HG03469 (cell line): Measurements from ENCODE around the gene CACNA2D2.

Experiments
- ATAC-seq: cut with Tn5 transposase; IDR thresholded peaks from one replicate; pipeline ENCODE4 v1.9.1; 2021; ENCODE audit warnings: mild to moderate bottlenecking, moderate library complexity, moderate number of reproducible peaks; ENCODE audit not compliant: unreplicated experiment

CACNA2D2 gene

DNA sequence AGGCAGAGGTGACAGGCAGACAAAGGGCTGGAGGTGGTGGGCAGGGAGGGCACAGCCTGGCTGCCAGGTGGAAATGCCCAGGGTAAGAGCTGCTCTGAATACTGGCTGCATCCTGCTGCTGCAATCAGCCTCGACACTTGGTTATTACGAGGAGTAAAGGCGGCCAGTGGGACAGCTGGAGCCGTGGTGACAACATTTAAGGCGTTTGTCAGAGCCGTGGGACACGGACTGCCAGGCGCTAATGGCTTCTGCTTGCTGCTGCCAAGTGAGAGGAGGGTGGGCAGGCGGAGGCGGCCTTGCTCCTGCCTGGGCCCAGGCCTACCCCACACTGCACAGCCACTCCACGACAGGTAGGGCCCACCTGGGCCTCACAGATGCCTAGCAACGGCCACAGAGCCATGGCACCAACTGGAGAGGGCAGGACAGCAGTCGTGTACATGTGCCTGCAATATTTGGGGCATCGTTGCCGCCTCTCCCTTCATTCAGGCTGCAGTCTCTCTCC is 94.9 kb downstream of the CACNA2D2 start:
- no peak for ATAC-seq

DNA sequence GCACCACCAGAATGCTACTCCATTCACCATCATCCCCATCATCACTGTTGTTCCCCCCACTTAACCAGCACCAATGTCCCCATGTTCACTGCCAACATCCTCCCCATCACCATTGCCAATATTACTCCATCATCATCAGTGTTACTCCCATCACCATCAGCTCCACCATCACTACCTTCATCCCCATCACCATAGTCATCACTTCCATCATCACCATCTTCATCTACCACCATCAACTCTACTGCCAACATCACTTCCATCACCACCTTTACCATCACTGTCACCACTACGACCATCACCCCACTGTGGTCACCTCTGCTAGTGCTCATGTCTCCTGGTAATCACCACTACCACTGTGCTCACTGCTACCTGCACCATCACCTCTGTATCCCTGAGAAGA is 96.9 kb downstream of the CACNA2D2 start:
- no peak for ATAC-seq

DNA sequence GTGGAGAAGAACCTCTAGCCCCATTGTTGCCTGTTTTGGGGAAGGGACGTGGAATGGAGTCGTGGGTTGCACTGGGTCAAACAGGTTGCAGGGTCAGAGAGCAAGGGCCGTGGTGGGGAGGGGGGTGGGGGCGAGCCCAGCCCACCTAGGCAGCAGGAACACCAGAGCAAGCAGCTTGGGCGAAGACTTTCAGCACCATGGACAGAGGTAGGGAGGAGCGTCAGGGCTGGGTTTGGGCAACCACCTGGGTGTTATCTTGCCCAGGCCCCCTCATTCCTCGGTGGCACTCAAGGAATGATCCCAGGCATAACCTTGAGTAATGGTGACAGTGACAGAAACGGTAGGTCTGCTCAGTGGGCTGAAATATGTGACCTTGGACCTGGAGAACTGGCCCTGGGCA is 98.2 kb downstream of the CACNA2D2 start:
- ATAC-seq: no peak

DNA sequence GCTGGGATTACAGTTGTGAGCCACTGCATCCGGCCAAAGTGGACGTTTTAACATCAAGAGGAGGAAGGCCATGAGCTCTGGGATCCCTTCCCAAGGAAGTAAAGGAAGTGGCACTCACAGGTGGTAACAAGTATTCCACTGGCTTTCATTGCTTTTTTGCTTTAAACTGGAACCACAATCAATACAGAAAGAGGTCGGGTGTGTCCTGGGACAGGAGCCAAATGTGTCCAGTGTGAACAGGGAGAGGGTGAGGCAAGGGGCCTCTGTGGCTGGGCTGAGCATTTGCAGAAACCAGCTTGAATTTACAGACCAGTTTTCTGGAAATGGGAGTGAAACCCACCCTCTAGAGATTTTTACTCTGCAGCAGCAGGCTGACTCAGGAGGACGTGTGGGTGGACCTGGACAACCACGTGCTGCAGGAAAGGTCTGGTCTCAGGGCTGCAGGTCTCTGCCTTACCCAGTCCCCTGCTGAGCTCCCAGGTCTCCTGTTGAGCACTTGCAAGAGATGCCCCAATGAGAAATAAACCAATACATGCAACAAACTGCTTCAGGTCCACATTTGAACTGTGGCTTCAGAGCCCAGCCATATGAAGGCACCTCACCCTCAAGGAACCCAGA is 101.3 kb downstream of the CACNA2D2 start:
- no peak for ATAC-seq

DNA sequence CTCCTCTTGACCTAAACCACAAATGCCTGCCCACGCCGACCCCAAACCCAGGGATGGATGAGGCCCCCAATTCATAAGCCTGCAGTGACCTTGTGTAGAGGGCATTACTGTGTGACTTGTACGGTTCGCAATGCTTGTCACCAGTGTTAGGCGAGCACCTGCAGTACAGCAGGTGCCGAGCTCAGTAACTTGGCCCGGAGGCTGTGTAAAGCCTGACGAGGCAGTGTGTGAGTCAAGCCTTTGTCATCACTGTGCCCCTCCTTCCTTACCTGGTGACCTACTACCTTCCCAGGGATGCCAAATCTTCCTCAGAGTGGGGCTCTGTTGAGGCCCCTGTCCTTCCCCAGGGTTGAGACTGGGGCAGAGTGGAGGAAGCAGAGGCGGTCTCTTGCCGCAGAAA is 106.9 kb downstream of the CACNA2D2 start:
- no peak for ATAC-seq

DNA sequence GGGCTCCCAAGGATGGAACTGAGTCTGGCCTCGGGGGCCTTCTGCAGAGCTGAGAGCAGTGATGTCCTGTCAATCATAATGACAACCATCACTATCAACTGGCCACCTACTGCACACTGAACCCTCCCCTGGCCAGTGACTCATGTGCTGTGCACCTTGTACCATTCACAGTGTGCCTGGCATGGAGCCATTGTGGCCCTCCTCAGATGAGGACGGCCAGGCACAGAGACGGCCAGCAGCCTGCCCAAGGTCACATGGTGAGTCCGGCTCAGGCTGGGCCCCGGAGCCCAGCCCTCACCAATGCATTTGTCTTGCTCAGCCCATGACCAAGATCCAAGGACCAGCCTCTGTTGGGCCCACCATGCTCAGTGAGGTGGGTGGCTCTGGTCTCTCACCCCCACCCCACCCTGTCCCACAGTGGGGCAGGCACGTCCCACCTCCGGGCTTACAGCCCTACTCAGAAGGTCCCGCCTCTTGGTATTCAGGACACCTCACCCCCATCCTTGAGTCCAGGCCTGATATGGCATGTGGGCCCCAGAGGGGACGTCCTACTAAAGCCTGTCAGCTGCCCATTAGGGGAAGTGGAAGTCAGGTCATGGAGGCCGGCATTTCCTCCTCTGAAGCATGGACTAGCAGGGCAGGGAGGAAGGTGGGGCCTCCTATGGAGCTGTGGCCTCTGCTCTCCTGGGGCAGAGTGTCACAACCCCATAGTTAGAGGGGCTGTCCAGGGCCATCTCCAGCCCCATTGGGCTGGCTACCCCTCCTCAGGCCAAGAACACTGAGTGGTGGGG is 108.2 kb downstream of the CACNA2D2 start:
- no peak for ATAC-seq

DNA sequence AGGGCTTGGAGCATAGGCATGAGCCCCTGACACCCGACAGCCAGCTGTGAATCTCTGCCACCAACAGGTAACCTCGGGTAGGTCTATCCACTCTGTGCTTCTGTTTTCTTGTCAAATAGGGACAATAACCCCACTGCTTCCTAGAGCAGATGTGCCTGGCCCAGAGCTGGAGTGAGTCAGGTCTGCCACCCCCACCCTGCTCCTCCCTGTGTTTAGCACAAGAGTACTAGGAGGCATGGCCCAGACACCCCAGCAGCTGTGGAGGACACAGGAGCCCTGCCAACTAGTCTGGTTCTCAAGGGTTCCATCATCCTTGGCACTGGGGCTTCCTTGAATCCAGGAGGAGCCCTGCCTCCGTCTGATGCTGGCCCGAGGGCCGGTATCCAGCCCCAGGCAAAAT is 110.4 kb downstream of the CACNA2D2 start:
- ATAC-seq: no peak

DNA sequence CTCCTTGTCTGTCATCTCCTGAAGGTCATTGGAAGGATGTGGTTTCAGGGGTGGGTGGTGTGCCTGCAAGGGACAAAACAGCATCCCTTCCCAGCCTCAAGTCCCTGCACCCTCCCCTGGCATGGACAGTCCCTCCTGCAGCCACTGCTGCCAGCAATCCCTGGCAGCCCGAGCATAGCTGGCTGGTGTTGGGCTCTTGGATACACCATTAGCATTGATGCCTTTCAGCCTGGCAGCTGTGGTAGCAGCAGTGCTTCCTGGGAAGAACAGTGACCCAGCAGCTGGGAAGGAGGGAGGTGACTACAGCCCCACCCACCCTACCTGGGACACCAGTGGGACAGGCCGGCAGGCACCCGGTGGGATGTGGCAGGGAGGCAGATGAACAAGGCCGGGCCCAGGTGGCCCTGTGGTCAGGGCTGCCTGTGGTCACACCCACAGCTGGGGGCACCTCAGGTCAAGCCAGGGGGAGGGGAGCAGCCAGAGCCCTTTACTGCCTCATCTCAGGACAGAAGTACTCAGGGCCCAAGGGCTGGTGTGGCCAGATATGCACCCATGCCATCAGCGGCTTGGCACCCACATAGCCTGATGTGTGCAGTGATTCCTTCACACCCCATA is 111.2 kb downstream of the CACNA2D2 start:
- no peak for ATAC-seq

DNA sequence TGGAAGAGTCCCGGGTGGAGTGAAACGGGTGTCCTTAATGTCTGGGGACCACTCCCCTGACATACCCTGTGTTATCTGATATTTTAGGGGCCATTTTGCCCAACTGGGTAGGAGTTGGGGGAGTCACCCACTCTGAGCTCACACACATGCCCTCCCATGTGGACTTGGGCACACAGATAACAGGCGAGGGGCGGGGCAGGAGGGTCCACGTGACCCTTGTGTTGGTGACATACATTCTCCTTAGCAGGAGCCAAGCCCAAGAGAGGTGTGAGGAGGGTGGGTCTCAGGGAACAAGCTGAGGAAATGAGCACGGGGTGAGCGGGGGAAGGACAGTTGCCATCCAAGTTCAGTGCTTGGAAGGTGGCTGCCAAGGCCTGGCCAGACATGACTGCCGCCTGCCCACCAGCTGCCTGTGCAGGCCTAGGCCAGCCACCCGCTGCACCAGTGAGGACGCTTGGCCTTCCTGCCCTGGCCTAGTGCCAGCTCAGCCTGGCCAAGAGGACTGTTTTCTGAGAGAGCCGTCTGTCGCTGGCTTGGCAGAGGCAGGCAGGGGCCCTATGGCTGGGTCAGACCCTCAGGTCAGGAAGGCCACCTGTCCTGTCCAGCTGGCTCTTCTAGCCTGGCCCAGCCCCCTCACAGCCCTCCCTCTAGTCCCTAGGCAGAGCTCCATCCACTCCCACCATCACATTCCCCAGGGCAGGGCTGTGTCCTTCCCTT is 112.8 kb downstream of the CACNA2D2 start:
- ATAC-seq: no peak

DNA sequence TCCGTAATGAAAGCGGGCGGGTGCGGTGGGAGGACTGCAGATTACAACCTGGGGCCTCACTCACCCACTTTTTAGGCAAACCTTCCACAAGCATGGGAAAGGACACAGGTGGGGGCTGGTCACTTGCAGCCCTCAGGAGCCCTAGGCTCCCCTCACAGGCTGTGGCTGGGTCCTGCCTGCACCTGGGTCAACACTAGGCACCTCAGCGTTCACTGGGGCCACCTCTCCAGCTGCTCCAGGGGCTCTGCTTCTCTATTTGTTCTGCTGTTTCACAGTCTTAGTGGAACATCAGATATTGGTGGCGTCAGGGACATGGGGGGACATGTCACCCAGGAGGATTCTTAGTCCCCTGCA is 114.0 kb downstream of the CACNA2D2 start:
- no peak for ATAC-seq

DNA sequence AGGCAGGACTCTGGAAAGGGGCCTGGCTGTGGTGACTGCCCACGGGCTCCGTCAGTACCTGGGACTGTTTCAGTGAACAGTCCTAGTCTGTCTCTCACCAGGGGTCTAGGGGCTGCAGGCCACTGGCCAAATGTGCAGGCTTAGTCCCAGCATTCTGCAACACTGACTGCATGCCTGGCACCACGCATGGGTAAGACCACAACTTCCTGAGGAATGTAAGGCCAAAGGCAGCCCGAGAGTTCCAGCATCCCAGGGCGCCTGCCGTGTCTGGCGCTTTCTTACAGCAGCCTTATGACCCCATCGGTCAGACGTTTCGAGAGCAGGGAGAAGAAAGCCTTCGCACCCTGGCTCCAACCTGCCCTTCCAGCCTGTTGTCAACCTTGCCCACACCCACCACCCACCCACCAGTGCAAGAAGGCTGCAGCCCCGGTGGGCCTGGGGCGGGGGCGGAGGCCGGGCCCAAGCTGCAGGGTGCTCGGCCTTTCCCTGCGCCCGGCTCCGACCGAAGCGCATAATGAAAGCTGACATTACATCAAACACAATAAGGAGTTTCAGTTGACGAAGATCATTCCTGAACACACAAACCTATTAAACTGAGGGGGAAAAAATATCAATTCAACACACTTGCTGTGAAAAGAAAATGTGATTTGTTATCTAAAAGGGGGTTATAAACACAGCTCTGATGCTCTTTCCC is 114.6 kb downstream of the CACNA2D2 start:
- no peak for ATAC-seq

DNA sequence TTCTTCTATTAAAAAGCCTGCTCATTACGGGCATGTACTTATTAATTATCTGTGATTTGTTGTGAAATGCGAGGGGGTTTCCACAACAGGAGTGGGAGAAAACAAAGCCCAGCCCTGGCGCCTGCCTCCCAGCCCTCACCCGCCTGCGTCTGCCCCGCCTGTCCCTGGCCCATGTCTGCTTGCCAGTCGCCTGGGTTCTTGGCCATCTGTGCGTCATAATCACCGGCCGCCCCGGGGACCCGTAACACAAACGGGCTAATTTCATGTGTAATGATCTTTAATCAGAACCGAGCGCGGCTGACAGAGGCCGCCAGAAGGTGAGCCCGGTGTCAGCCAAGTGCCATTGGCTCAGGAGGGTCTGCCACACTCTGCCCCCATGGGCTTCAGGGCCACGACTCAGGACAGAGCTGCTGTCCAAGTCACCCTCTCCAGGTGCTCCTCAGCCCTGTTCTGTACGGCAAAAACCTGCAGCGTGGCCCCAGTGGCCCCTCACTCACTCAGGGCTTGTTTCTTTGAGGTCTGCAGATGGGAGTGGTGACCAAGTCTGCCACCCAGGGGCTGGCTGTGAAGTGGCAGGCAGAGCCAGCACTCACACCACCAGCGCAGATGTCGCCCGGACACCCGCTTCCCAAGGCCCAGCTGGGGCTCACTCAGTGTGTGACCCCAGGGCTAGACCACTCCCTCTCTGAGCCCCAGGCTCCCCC is 115.3 kb downstream of the CACNA2D2 start:
- ATAC-seq: no peak

DNA sequence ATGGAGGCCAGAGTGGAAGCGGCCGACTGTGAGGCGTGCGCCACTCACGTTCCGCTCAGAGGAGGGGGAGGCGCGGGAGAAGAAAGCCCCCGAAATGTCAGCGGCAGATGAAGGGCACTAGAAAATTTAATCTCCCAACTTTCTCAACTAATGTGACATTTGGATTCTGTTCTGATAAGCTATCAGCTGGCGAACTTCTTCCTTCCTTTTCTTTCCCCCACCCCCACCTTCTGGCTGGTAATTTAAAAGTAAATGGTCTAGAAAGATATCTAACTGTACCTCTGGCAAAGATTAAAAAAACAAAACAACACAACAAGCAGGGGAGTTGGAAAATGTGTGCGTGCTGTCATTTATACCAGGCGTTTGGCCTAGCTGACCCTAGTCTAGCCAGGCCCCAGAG is 117.7 kb downstream of the CACNA2D2 start:
- ATAC-seq: no peak

DNA sequence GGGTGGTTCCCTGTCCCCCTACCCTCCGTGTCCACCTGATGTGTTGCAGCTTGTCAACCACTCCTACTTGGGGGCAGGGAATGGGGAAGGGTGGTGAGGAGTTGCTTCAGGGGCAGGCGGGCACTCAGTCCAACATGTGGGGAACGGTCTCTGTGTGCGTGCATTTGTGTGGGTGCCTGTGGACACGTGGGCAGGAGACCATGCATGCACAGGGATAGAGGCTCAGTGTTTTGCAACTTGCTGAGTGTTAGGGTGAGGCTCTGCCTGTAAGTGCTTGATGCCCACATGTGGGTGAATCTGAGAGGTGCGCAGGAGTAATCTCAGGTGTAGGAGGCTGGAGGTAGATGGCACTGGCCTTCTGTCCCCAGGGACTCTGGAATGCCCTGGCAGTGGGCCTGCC is 119.7 kb downstream of the CACNA2D2 start:
- no peak for ATAC-seq

DNA sequence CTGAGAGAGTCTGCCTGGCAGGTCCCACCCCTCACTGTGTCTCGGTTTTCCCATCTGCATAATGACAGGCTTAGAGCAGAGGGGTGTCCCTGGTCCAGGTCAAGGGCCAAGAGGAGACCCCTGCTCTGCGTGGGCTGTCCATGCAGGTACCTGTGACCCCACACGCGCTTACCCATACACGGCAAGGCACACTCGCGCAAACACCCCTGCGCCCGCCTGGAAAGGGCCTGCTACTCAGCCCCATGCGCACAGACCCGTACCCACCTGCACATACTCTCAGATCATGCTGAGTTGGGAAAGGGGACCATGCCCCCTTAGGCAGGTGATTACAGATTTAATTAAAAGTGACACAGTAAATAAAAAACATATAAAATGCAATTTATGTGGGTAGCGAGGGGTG is 120.7 kb downstream of the CACNA2D2 start:
- ATAC-seq: no peak

DNA sequence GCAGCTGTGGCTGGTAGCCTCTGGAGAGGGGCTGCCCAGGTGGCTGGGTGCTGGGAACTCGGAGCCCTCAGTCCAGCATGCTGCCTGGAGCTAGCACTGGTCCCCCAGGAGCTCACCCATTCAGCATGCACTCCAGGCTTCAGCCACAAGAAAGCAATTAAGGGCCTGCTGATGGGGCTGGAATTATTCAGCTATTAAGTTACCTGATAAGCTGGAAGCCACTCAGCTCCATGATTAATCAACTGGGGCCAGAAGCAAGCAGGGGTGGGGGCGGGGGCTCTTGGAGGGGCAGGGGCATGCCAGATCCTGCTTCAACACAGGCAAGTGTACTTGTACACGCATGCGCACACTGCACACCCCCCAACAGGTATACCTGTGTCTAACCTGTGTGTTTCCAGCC is 122.1 kb downstream of the CACNA2D2 start:
- no peak for ATAC-seq

DNA sequence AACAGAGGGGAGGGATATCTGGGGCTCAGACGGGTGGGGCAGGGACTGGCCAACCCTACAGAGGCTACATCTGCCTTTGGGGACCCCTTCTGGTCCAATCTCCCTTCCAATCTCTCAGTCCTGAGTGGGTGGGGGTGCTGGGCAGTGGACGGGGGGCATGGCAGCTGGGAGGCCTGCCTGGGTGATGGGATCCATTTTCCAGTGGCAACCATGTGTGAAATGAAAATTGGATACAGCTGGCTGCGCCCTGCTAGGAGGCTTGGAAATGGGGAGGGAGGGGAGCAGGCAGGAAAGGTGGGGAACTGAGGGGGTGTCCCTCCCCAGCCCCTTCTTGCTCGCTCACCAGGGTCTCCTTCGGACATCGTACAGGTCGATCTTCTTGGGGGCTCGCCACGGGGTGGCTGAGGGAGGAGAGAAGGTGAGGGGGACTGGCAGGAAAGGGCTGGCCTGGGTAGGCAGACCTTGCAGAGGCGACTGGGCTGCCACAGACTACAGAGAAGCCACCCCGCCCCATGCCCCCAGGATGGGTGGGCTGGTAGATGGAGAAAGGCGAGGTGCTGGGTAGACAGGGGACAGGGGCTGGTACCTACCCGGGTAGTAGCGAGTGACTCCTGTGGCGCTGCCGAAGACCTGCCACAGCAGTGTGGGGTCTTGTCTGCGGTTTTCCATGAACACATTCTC is 122.9 kb downstream of the CACNA2D2 start:
- no peak for ATAC-seq

DNA sequence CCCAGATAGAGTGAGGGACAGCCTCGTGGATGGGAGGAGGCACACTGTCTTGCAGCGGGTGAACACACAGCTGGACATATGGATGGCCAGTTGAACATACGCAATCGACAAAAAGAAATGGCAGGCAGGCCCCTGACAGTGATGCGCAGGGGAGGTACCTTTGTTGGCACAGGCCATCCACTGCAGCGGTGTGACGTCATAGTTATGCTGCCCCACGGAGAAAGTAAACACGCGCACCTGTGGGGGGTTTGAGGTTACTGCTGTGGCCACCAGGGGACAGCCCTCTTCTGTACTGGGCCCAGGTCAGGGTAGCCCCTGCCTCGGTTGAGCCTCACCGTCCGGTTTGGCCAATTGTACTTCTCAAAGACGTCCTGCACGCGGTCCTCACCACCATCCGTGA is 124.7 kb downstream of the CACNA2D2 start:
- ATAC-seq: no peak

DNA sequence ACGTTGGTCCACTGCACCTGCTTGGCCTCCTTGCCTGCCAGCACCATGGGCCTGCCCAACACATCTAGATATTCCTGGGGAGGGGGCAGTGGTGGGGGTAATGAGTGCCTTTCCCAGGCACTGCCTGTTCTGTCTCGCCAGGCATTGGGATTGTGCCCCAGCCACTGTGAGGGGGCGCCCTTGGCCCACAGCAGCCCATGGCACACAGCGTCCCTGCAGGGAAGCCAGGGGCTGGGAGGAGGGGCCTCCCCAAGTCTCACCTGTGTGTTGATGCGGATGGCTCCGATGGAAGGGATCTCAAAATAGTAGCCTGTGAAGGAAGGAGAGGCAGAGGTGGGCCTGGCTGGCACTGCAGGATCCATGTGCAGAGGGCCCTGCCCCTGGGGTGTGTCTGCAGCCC is 125.4 kb downstream of the CACNA2D2 start:
- no peak for ATAC-seq
